NB4 (cell line): ENCODE measurements around the gene ATP5PF.
"Not testable (repeated sequence)": the region's sequence is repeated elsewhere in the genome, so short reads cannot be mapped to it uniquely, and the experiment has no call there.

Source experiments
- DNase-seq: peaks from one replicate; pipeline ENCODE4 v3.0.0; 2010; ENCODE audit warnings: low read depth
- H3K4me3 ChIP-seq: one replicate; pipeline ENCODE4 v1.5.1; 2011; ENCODE audit warnings: mild to moderate bottlenecking, low read depth, low read length, moderate library complexity
- CTCF ChIP-seq: IDR thresholded peaks from one replicate; pipeline ENCODE4 v1.5.1; 2012; ENCODE audit warnings: low read depth, low read length
- MYC ChIP-seq: IDR thresholded peaks from 2 replicates; pipeline ENCODE4 v1.6.1; 2011; ENCODE audit warnings: low read depth, low read length
- POLR2A ChIP-seq: IDR thresholded peaks from 2 replicates; pipeline ENCODE4 v1.6.1; 2011; ENCODE audit warnings: mild to moderate bottlenecking; ENCODE audit not compliant: insufficient read length; ENCODE audit errors: extremely low read depth
- TF ChIP-seq, protein P1 (sequence below): IDR thresholded peaks from 2 replicates; pipeline ENCODE4 v1.6.1; 2011; ENCODE audit warnings: low read depth, low read length

Gene ATP5PF, protein sequence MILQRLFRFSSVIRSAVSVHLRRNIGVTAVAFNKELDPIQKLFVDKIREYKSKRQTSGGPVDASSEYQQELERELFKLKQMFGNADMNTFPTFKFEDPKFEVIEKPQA

DNA sequence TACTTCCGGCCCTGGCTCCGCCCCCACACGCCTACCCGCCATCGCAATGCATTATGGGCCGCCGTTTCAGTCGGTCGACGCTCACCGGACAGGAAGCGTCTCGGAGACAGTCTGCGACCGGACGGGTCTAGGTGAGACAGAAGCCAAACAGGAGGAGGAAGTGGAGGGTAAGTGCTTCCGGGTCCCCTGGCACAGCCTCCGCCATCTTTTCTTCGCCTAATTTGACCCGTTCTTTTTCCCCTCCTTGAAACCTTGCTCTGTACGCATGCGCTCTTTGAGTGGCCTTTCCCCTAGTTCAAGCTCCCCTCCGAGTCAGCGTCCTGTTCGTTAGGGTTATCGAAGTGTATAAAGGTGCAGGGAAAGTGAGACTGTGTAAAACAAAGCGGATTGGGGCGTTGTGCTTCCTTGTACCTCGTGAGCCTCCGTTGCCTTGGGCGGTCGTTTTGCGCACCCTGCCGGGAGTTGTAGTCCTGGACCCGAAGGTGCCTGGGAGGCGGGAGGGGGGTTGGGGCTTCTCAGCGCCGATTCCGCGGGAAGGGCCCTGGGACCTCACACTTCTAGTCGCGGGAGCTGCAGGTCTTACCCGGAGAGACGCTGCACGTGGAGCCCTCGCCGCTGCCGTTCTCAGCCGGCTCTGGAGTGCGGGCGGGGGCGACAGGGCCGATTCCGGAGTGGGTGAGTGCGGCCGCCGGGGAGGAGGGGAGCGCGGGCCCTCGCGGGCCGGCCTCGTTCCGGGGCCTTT, at the start of gene ATP5PF, which contains the start of gene GABPA:
ATP5PF (minus strand) TSS at position 1 of the 742 bp plus-strand sequence. CDS start 5,110 bp downstream, outside the sequence.
GABPA (plus strand) TSS at position 69 of the 742 bp plus-strand sequence. CDS start 6,627 bp downstream, outside the sequence.
- DNase-seq: peak; percentile 98
- peak within 1 kb of the TSS; percentile 98 for H3K4me3 ChIP-seq

DNA sequence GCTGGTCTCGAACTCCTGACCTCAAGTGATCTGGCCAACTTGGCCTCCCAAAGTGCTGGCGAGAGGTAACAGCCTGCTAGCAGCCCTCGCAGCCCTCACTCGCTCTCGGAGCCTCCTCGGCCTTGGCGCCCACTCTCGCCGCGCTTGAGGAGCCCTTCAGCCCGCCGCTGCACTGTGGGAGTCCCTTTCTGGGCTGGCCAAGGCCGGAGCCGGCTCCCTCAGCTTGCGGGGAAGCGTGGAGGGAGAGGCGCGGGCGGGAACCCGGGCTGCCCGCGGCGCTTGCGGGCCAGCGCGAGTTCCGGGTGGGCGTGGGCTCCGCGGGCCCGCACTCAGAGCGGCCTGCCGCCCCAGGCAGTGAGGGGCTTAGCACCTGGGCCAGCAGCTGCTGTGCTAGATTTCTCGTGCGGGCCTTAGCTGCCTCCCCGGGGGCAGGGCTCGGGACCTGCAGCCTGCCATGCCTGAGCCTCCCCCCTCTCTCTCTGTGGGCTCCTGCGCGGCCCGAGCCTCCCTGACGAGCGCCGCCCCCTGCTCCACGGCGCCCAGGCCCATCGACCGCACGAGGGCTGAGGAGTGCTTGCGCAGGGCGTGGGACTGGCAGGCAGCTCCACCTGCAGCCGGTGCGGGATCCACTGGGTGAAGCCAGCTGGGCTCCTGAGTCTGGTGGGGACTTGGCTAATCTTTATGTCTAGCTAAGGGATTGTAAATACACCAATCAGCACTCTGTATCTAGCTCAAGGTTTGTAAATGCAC, 43.6 kb upstream of the ATP5PF start:
- not testable (repeated sequence) for DNase-seq, H3K4me3 ChIP-seq

More for the DNA sequence above, at the start of gene ATP5PF, which contains the start of gene GABPA:
- TF ChIP-seq POLR2A (peak; percentile 11), CTCF (no peak), MYC (peak; percentile 88)
- TF ChIP-seq, protein P1, sequence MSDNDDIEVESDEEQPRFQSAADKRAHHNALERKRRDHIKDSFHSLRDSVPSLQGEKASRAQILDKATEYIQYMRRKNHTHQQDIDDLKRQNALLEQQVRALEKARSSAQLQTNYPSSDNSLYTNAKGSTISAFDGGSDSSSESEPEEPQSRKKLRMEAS: peak; percentile 71

DNA sequence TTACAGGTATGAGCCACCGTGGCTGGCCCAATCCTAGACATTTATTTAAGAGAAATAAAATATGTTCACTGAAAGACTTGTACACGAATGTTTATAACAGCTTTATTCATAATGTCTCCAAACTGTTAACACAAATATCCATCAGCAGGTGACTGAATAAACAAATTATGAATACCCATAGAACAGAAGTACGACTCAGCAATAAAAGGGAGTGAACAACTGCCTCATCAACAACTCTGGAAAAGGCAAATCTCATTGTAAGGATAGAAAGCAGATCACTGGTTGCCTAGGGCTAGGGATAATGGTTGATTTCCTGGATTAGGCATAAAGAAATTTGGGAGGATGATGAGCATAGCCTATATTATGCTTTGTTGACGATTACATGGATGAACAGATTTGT, 41.7 kb upstream of the ATP5PF start:
- no peak for DNase-seq
- TF ChIP-seq MYC (no peak), CTCF (no peak), POLR2A (no peak)
- TF ChIP-seq, protein P1: no peak
- no peak overlapping the region for H3K4me3 ChIP-seq

GRCh38 chr21:25772686-25773085, 38.0 kb upstream of the ATP5PF start:
- H3K4me3 ChIP-seq: peak overlapping the region; percentile 27
- peak; percentile 77 for DNase-seq
- TF ChIP-seq MYC (no peak), CTCF (no peak), POLR2A (no peak)
- TF ChIP-seq, protein P1: no peak

DNA sequence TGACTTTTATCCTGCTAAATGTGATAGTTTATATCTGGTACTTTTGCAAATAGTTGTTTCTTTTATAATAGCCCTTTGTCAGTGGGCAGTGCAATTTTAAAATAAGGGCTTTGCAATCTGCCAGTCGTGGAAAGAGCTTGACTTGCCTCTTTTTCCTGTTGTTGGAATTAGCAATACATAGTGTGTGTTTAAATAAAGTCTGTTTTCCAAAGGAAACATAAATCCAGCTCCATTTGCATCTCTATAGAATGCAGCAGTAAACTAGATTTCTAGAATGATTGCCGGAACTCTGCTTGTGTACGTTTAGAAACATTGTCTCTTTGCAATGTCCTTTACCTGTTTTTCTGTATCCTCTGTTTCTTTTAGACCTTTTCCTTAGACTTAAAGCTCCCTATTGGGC, 33.2 kb upstream of the ATP5PF start:
- no peak overlapping the region for H3K4me3 ChIP-seq
- no peak for DNase-seq
- TF ChIP-seq CTCF (no peak), MYC (no peak), POLR2A (no peak)

DNA sequence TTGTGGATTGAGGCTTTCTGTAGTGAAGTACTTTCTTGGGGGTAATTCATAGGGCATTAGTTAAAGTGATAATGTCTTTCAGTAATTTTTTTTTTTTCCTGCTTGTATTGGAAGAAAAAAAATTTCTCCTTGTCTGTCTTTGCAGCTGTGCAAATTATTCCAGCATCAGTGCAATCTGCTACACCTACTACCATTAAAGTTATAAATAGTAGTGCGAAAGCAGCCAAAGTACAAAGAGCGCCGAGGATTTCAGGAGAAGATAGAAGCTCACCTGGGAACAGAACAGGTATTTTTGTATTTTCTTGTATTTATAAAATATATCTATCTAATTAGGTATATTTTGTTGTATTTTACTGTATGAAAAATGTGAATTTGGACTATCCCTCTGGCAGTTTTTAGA, 29.4 kb upstream of the ATP5PF start:
- H3K4me3 ChIP-seq: no peak overlapping the region
- no peak for DNase-seq
- TF ChIP-seq POLR2A (no peak), MYC (no peak), CTCF (no peak)
- TF ChIP-seq, protein P1: no peak
